ENCODE data around the gene SRGAP3.

DNA sequence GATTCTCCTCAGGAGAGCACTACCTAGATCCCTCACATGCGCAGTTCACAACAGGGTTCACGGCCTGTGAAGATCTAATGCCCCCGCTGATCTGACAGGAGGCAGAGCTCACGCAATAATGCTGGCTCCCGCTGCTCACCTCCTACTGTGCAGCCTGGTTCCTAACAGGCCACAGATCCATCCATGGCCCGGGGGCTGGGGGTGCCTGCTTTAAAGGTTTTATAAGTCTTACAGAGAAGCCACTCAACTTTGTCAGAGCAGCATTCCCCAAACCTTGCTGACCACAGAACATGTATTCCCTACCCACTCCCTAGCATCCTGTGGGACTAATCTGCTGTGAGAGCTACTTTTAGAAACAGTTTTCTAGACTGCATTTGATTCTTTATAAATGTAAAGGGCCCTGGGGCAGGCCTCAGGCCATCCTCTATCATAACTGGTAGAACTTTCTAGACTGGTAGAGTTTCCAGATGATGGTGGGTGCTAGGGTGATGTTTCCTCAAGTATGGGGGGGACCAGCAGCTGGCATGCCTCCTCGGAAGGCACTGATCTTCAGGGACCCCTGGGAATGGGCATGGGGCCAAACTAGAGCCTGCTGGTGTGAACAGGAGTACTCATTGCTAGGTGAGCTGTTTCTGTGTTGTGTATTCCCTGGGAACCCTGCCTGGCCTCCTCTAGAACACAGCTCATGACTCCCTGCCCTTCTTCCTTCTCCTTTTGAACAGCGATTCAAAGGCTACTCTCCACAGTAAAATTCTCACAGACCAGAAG, 260.5 kb downstream of the SRGAP3 start:
- TF ChIP-seq, protein P1, sequence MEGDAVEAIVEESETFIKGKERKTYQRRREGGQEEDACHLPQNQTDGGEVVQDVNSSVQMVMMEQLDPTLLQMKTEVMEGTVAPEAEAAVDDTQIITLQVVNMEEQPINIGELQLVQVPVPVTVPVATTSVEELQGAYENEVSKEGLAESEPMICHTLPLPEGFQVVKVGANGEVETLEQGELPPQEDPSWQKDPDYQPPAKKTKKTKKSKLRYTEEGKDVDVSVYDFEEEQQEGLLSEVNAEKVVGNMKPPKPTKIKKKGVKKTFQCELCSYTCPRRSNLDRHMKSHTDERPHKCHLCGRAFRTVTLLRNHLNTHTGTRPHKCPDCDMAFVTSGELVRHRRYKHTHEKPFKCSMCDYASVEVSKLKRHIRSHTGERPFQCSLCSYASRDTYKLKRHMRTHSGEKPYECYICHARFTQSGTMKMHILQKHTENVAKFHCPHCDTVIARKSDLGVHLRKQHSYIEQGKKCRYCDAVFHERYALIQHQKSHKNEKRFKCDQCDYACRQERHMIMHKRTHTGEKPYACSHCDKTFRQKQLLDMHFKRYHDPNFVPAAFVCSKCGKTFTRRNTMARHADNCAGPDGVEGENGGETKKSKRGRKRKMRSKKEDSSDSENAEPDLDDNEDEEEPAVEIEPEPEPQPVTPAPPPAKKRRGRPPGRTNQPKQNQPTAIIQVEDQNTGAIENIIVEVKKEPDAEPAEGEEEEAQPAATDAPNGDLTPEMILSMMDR (IDR thresholded peaks at IDR 0.05): no peak
- TF ChIP-seq POLR2A (IDR thresholded peaks at IDR 0.05): no peak

Measured in body of pancreas (tissue), 4 donors.